ENCODE results near the gene MEGF11. TPM values are rescaled to one million over a fixed set of nuclear protein-coding genes. Genes with fewer than 3 reads are reported as not detected.

Gene MEGF11
- total RNA-seq, 4 donors from 2014 or later = 0.20 TPM; not detected in 3

DNA sequence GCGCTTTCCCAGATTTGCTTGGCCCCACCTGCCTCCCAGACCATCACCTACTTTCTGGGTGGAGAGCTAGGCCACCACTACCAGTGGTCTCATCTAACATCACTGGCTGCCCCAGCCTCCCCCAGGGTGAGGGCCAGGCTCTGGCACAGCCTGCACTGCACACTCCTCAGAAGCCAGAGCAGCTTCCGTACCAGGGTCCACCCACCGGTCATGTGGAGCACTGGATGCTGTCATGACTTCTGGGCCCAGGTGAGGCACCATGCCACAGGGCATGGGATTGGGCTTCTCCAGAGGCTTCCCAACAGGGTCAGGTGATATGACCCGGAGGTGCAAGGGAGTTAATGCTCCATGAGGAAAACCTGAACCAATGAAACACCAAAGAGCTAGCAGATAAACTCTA lies 14.0 kb downstream of the MEGF11 start:
- 96 to 100% methylated on average over 3 to 4 of the region's 4 CpGs for WGBS, 2 donors
- Histone ChIP-seq H3K27me3 (no peaks in the 10 kb centered on the region), H3K4me1 (peaks cover 0 to 8% of the 10 kb centered on the region in 2 donors), H3K27ac (no peak overlapping the region), H3K4me3 (replicated peaks in 1 of 3) (no peak overlapping the region), H3K36me3 (no peaks in the 10 kb centered on the region), H3K9me3 (no peaks in the 10 kb centered on the region)
- no peak for DNase-seq
- no peak for TF ChIP-seq POLR2A (IDR thresholded peaks at IDR 0.05)
- TF ChIP-seq, protein P1, sequence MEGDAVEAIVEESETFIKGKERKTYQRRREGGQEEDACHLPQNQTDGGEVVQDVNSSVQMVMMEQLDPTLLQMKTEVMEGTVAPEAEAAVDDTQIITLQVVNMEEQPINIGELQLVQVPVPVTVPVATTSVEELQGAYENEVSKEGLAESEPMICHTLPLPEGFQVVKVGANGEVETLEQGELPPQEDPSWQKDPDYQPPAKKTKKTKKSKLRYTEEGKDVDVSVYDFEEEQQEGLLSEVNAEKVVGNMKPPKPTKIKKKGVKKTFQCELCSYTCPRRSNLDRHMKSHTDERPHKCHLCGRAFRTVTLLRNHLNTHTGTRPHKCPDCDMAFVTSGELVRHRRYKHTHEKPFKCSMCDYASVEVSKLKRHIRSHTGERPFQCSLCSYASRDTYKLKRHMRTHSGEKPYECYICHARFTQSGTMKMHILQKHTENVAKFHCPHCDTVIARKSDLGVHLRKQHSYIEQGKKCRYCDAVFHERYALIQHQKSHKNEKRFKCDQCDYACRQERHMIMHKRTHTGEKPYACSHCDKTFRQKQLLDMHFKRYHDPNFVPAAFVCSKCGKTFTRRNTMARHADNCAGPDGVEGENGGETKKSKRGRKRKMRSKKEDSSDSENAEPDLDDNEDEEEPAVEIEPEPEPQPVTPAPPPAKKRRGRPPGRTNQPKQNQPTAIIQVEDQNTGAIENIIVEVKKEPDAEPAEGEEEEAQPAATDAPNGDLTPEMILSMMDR (IDR thresholded peaks at IDR 0.05) = no peak
- intact Hi-C loops (cut with DNase I) = no loop called here

DNA sequence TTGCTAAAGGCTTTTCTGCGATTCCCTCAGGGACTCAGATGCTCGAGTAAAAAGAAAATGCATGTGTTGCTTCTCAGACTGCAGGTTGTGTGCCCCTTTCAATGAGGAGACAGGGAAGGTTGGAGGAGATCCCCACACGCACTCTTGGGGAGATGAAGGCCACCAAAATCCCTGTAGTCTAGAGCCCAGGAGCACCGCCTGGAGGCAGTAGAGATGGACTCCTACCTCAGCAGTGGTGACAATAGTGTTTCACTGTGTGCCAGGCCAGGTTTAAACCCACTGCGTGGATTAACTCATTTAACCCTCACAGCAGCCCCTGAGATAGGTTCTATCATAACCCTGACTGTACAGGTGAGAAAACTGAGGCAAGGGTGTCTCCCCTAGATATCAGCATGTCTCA lies 15.2 kb downstream of the MEGF11 start:
- no peak overlapping the region for H3K4me3 ChIP-seq (replicated peaks in 1 of 3)
- DNase-seq = no peak
- intact Hi-C loops (cut with DNase I) = no loop called here
- TF ChIP-seq, protein P1 (IDR thresholded peaks at IDR 0.05) = no peak
- no peak for TF ChIP-seq POLR2A (IDR thresholded peaks at IDR 0.05)
- no peaks in the 10 kb centered on the region for H3K27me3 ChIP-seq
- no peak overlapping the region for H3K27ac ChIP-seq
- no peaks in the 10 kb centered on the region for H3K9me3 ChIP-seq
- 91 to 92% methylated on average over 5 of the region's 5 CpGs for WGBS, 2 donors
- H3K36me3 ChIP-seq = no peaks in the 10 kb centered on the region
- peaks cover 0 to 8% of the 10 kb centered on the region in 2 donors for H3K4me1 ChIP-seq

DNA sequence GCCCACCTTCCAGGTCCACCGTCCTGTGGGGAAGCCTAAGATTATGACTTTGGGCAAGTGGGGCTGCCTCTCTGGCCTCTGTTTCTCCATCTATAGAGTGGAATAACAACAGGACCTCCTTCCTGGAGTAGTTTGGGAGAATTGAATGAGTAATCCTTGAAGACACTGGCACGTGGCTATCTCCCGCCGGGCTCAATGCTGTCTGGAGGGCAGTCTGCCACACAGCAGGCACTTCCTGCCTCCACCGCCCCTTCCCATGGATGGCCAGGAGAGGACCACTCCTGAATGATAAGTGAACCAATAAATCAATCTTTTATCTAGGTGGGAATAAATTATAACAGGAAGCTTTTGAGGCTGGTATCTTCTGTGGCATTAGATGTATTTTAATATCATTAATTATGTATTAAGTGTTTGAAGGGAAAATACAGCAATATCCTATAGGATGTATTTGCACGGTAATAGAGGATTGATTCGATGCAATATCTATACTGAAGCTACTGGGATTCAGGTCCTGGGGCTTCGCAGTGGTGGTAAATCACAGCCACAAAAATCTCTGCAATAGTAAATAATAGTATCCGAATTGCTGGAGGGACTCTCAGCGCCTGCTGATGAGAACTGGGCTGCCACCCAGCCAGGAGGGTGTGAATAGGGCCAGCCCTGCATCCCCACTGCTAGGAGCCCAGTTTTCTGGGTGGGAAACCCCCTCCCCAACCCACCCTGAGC lies 15.9 kb downstream of the MEGF11 start:
- no peak for DNase-seq
- 76 to 78% methylated on average over 10 of the region's 10 CpGs for WGBS, 2 donors
- no peaks in the 10 kb centered on the region for H3K27me3 ChIP-seq
- peaks cover 0 to 3% of the 10 kb centered on the region in 2 donors for H3K4me1 ChIP-seq
- no peak overlapping the region for H3K27ac ChIP-seq
- no peaks in the 10 kb centered on the region for H3K36me3 ChIP-seq
- no peaks in the 10 kb centered on the region for H3K9me3 ChIP-seq
- intact Hi-C loops (cut with DNase I) = no loop called here
- no peak overlapping the region for H3K4me3 ChIP-seq (replicated peaks in 1 of 3)
- TF ChIP-seq, protein P1 (IDR thresholded peaks at IDR 0.05) = no peak
- no peak for TF ChIP-seq POLR2A (IDR thresholded peaks at IDR 0.05)

DNA sequence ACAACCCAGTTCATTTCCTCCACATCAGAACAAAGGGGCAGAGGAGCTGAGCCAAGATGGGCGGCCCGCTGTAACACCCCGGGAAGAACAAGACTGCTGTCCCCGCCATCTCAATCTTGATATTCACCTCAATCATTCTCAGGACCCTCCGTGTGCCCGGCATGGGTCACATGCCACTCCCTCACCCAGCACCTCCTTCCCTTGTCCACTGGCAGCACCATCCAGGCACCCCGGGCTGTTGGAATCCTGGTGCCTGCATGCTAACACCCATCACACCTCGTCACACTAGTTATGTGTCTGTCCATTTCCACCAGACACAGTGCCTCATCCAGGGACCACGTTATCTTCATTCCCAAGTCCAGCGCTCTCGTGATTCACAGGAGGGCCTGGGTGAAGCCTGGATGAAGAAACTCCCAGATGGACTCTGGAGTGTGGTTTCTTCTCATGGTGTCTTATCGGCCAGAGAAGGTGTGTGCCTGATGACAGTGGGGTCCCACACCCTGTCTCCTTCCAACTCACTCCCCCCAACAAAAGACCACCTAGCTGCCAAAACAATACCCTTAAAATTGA lies 16.7 kb downstream of the MEGF11 start:
- Histone ChIP-seq H3K9me3 (no peaks in the 10 kb centered on the region), H3K27me3 (no peaks in the 10 kb centered on the region), H3K36me3 (no peaks in the 10 kb centered on the region), H3K27ac (no peak overlapping the region), H3K4me3 (replicated peaks in 1 of 3) (no peak overlapping the region), H3K4me1 (no peaks in the 10 kb centered on the region)
- no peak for DNase-seq
- TF ChIP-seq POLR2A (IDR thresholded peaks at IDR 0.05) = no peak
- TF ChIP-seq, protein P1 (IDR thresholded peaks at IDR 0.05) = no peak
- intact Hi-C loops (cut with DNase I) = no loop called here
- WGBS, 2 donors = 78 to 87% methylated on average over 12 of the region's 12 CpGs

DNA sequence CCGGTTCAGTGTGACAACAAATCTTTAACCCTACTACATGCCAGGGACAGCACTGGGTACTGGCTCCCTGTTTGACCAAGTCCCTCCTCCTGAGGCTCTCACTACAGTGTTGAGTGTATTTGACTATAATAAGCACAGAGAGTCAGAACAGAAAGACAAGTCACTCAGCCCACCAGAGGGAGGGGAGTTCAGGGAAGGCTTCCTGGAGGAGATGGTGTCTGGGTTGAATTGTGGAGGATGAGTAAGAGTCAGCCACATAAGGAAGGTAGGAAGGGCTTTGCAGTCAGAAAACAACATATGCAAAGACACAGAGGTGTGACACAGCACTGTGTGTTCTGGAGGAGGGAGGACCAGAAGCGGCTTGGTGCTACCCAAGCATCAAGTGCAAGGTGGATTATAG lies 17.7 kb downstream of the MEGF11 start:
- Histone ChIP-seq H3K27me3 (no peaks in the 10 kb centered on the region), H3K36me3 (no peaks in the 10 kb centered on the region), H3K4me3 (replicated peaks in 1 of 3) (no peak overlapping the region), H3K27ac (no peak overlapping the region), H3K4me1 (no peaks in the 10 kb centered on the region), H3K9me3 (no peaks in the 10 kb centered on the region)
- no peak for DNase-seq
- WGBS, 2 donors = 60 to 68% methylated on average over 2 of the region's 2 CpGs
- intact Hi-C loops (cut with DNase I) = no loop called here
- TF ChIP-seq, protein P1 (IDR thresholded peaks at IDR 0.05) = no peak
- no peak for TF ChIP-seq POLR2A (IDR thresholded peaks at IDR 0.05)
